RWPE2 (cell line): ENCODE data around the gene CIC.
A peak's percentile ranks its signal among the peaks of the same experiment; 100 is the strongest.

Experiments
- ATAC-seq: fragments of 200-7000 bp; cut with Tn5 transposase; 3 replicates; pipeline ENCODE4 v1.9.1; 2021; ENCODE audit warnings: low read depth
- DNase-seq: peaks from one replicate; pipeline ENCODE4 v3.0.0-alpha.2; 2020; ENCODE audit warnings: low spot score
- H3K27ac ChIP-seq: fragments of 450-650 bp; 2 replicates; pipeline ENCODE4 v1.5.1; 2017; ENCODE audit warnings: mild to moderate bottlenecking; ENCODE audit not compliant: poor library complexity, severe bottlenecking
- H3K27me3 ChIP-seq: fragments of 250-450 bp; sonication (Bioruptor Pico); 2 replicates; pipeline ENCODE4 v1.5.1; 2021; ENCODE audit warnings: mild to moderate bottlenecking, moderate library complexity; ENCODE audit not compliant: insufficient read depth, poor library complexity, severe bottlenecking
- H3K36me3 ChIP-seq: fragments of 250-450 bp; sonication (Bioruptor Pico); 2 replicates; pipeline ENCODE4 v1.5.1; 2020; ENCODE audit warnings: low read depth, mild to moderate bottlenecking, moderate library complexity
- H3K4me1 ChIP-seq: fragments of 250-450 bp; sonication (Bioruptor Pico); 2 replicates; pipeline ENCODE4 v1.5.1; 2021; ENCODE audit warnings: mild to moderate bottlenecking, moderate library complexity; ENCODE audit not compliant: insufficient read depth, poor library complexity, severe bottlenecking
- H3K4me3 ChIP-seq: fragments of 250-450 bp; sonication (Bioruptor Pico); 2 replicates; pipeline ENCODE4 v1.5.1; 2021; ENCODE audit warnings: mild to moderate bottlenecking, moderate library complexity; ENCODE audit not compliant: severe bottlenecking
- H3K9me3 ChIP-seq: fragments of 250-450 bp; sonication (Bioruptor Pico); 2 replicates; pipeline ENCODE4 v1.5.1; 2021; ENCODE audit warnings: mild to moderate bottlenecking, moderate library complexity; ENCODE audit not compliant: severe bottlenecking
- CTCF ChIP-seq: fragments of 450-650 bp; IDR thresholded peaks from one replicate; pipeline ENCODE4 v1.5.1; 2017; ENCODE audit warnings: mild to moderate bottlenecking, moderate library complexity; ENCODE audit not compliant: poor library complexity, severe bottlenecking

Gene CIC

GRCh38 chr19:42311657-42312056 is 42.6 kb downstream of the CIC start:
- no peak overlapping the region for H3K27ac ChIP-seq
- ATAC-seq (no peak), DNase-seq (no peak)
- TF ChIP-seq CTCF: no peak
- H3K36me3 ChIP-seq: no peaks in the 10 kb centered on the region
- H3K4me1 ChIP-seq: no peaks in the 10 kb centered on the region
- H3K4me3 ChIP-seq: no peak overlapping the region
- H3K27me3 ChIP-seq: no peaks in the 10 kb centered on the region
- H3K9me3 ChIP-seq: no peaks in the 10 kb centered on the region

- Histone ChIP-seq H3K9me3 (no peaks in the 10 kb centered on the region), H3K27ac (no peak overlapping the region), H3K27me3 (no peaks in the 10 kb centered on the region), H3K4me1 (no peaks in the 10 kb centered on the region), H3K4me3 (no peak overlapping the region), H3K36me3 (no peaks in the 10 kb centered on the region)
- DNase-seq: no peak
- TF ChIP-seq CTCF: no peak
- ATAC-seq: no peak
Measured at GRCh38 chr19:42312370-42312769, 43.3 kb downstream of the CIC start.

- no peaks in the 10 kb centered on the region for H3K4me1 ChIP-seq
- H3K27ac ChIP-seq: no peak within 1 kb of the TSS
- no peaks in the 10 kb centered on the region for H3K9me3 ChIP-seq
- DNase-seq (no peak), ATAC-seq (peak; percentile 77)
- H3K27me3 ChIP-seq: no peaks in the 10 kb centered on the region
- H3K4me3 ChIP-seq: peak within 1 kb of the TSS; percentile 40
- peak; percentile 34 for TF ChIP-seq CTCF
- H3K36me3 ChIP-seq: no peaks in the 10 kb centered on the region
Measured at GRCh38 chr19:42313096-42313839, 44.2 kb downstream of the CIC start, which contains the start of gene TMEM145. Gene TMEM145, plus strand, starts transcription at chr19:42313309. Its CDS starts 68 bp downstream, at chr19:42313377.

- no peak overlapping the region for H3K27ac ChIP-seq
Measured at GRCh38 chr19:42313840-42314755, 45.0 kb downstream of the CIC start.

More at GRCh38 chr19:42313840-42314755, 45.0 kb downstream of the CIC start:
- no peaks in the 10 kb centered on the region for H3K27me3 ChIP-seq
- no peak for TF ChIP-seq CTCF
- H3K4me1 ChIP-seq: no peaks in the 10 kb centered on the region
- DNase-seq: no peak
- H3K36me3 ChIP-seq: no peaks in the 10 kb centered on the region
- ATAC-seq: no peak
- no peak overlapping the region for H3K4me3 ChIP-seq
- no peaks in the 10 kb centered on the region for H3K9me3 ChIP-seq
